Measurements from ENCODE around the gene PTPRH. TPM values are rescaled to one million over a fixed set of nuclear protein-coding genes. Genes with fewer than 3 reads are reported as not detected.
A peak's percentile ranks its signal among the peaks of the same experiment; 100 is the strongest.

Gene PTPRH
- total RNA-seq, 4 donors from 2014 or later, result 0.22 to 1.3 (median 0.52) TPM

DNA sequence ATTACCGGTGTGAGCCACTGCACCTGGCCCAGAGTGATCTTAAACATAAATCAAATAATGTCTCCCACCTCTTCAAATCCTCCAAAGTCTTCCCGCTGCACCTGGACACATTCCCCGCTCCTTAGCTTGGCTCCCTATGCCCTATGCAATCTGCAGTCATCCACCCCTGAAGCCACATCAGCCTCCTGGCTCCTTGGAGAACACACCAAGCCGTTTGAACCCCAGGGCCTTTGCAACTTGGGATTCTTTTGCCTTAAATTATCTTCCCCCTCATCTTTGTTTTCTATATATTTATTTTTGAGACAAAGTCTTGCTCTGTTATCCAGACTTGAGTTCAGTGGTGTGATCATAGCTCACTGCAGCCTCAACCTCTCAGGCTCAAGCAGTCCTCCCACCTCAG is 40.2 kb downstream of the PTPRH start:
- 50 to 54% methylated on average over 4 of the region's 4 CpGs for WGBS, 2 donors
- intact Hi-C loops (cut with DNase I; ENCODE audit: low total_unique reads), result no loop called here
- DNase-seq (ENCODE audit: low spot score in 2 of 2), result no peak
- H3K4me3 ChIP-seq (ENCODE audit: low read depth, poor library complexity, severe bottlenecking), result no peak overlapping the region
- TF ChIP-seq CTCF (IDR thresholded peaks at IDR 0.05) (no peak), POLR2A (IDR thresholded peaks at IDR 0.05) (no peak)

DNA sequence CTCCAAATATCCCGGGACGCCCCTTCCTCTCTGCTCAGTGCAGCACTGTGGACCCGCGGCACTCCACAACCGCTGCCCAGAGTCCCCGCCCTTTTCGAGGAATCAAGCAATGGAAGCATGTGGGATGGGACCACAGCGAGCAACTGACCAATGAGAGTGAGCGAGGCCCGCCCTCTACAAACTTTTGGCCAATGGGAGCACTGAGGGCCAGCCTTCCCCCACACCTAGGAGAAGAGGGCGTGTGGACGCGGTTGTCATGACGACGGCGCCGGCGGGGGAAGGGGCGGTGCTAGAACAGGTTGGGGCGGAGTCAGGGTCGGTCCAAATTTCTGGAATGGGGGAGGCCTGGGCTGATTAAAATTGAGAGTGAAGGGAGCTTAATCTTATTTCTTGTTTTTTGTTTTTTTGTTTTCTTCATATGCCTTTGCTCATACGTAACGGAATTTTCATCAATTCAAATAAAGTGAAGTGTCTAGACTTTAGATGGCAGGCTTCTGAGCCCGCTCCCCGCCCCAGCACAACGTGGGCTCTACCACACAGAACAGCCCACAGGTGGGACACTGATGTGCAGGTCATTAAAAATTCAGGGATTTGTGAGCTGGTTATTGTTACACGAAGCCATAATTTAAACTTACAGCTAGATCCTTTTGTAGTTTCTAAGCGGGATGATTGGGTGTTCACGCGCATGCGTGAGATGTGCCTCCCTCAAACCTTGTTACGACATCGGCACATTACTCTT is 42.6 kb downstream of the PTPRH start, which contains the start of gene DNAAF3:
Gene DNAAF3 (minus strand): TSS at position 84 of the 739 bp plus-strand sequence. CDS start 200 bp downstream, outside the sequence.
- peak; percentile 89 to 96 for DNase-seq (ENCODE audit: low spot score in 2 of 2)
- WGBS, 2 donors, result 2% methylated on average over 33 of the region's 33 CpGs
- TF ChIP-seq POLR2A (IDR thresholded peaks at IDR 0.05), result no peak
- no peak for TF ChIP-seq CTCF (IDR thresholded peaks at IDR 0.05)
- H3K4me3 ChIP-seq (ENCODE audit: low read depth, poor library complexity, severe bottlenecking), result no peak within 1 kb of the TSS
- intact Hi-C loops (cut with DNase I; ENCODE audit: low total_unique reads), result no loop called here

DNA sequence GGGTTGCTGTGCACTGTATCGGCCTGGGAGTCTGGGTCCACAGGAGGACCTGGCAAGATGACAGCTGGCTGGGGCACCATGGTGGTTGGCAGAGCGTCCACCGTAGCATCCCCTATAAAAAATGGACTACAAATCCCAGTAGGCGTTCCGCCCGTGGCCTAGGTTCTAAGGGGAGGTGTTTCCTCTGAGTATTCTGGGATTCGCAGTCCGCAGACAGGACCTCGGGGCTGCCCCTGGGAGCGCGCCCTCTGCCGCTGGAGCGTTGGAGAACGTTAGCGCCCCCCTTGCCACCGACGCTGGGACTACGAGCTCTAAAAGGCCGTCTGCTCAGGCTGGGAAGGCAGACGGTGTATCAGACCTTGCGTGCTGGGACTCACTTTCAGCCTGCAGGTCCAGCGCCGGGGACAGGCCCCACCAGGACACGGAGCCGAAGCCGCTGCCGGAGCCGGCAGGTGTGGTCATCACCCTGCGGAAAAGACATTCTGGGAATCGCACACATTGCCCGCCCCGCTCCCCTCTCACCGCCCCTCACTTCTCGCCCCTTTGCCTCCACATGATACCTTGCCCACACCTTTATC is 43.3 kb downstream of the PTPRH start:
- intact Hi-C loops (cut with DNase I; ENCODE audit: low total_unique reads), result no loop called here
- no peak overlapping the region for H3K4me3 ChIP-seq (ENCODE audit: low read depth, poor library complexity, severe bottlenecking)
- no peak for DNase-seq (ENCODE audit: low spot score in 2 of 2)
- 4% methylated on average over 19 to 34 of the region's 34 CpGs for WGBS, 2 donors
- TF ChIP-seq CTCF (IDR thresholded peaks at IDR 0.05) (no peak), POLR2A (IDR thresholded peaks at IDR 0.05) (no peak)

DNA sequence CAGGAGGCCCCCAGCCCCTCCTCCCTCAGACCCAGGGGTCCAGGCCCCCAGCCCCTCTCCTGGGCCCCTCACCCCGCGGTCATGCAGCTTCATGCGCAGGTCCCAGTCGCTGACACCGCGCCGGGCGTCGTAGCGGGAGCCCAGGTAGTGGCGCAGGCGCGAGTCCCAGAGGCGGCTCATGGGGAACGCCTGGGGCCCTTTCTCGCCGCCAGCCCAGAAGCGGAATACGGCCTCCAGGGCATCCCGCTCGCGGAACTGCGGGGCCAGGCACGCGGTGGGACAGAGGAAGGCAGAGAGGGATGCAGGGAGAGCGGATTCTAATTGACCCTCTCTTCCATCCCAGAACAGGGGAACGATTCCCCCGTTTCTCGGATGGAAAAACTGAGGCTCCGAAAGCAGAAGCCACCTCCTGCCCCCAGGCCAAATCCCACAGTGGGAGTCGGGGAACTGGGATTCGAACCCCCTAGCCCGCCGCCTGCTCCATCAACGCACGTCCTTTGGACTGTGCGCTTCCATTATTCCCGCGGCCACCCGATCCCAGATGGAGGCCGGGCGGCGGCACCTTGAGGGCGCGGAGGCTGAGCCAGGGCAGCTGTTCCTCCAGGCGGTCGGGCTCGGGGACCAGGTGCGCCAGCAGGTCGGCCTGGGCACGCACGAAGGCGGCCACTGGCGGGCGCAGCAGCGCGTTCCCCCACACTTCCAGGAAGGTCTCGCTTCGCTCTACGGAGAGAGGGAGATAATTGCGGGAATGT is 47.6 kb downstream of the PTPRH start:
- DNase-seq (ENCODE audit: low spot score in 2 of 2), result no peak
- H3K4me3 ChIP-seq (ENCODE audit: low read depth, poor library complexity, severe bottlenecking), result no peak overlapping the region
- 37 to 50% methylated on average over 49 to 52 of the region's 61 CpGs for WGBS, 2 donors
- TF ChIP-seq POLR2A (IDR thresholded peaks at IDR 0.05) (no peak), CTCF (IDR thresholded peaks at IDR 0.05) (no peak)
- intact Hi-C loops (cut with DNase I; ENCODE audit: low total_unique reads), result no loop called here

- intact Hi-C loops (cut with DNase I; ENCODE audit: low total_unique reads), result no loop called here
- no peak for DNase-seq (ENCODE audit: low spot score in 2 of 2)
- WGBS, 2 donors, result 12 to 20% methylated on average over 14 to 24 of the region's 32 CpGs
These were observed 48.3 kb downstream of the PTPRH start for GRCh38 chr19:55160986-55161365.

More at GRCh38 chr19:55160986-55161365, 48.3 kb downstream of the PTPRH start:
- TF ChIP-seq POLR2A (IDR thresholded peaks at IDR 0.05) (no peak), CTCF (IDR thresholded peaks at IDR 0.05) (no peak)
- no peak overlapping the region for H3K4me3 ChIP-seq (ENCODE audit: low read depth, poor library complexity, severe bottlenecking)

Data from lower leg skin (tissue), 4 donors.